ENCODE measurements around the gene PCF11.

The PCF11 gene

DNA sequence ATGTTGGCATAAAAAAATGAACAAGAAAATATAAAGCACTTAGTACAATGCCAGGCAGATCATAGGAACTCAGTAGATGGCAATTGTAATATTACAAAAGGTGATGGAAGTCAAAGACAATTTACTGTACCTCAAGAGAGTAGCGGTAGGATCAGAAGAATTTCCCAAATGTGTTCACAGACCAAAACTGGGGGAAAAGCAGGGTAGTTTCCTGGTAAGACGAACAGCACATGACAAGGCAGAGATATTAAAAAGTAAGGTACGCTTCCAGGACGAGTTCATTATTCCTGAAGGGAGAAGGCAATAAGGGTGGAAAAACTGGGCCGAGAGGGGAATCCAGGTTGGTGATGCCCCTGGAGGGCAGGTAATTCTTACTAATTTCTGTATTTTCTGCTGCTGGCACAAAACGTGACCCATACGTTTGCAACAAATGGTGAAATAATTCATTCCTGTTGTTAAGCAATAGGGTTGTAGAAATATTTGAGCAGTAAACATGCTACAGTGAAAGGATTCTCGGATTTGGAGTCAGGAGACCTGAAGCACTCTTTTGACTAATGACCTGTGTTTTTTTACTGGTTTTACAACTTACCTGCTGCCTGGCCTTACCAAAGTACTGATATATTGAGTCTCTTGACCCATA, 35.8 kb downstream of the PCF11 start:
- TF ChIP-seq SIN3A (IDR thresholded peaks at IDR 0.05; ENCODE audit: borderline replicate concordance, insufficient read depth, low read length) (no peak), TAF1 (IDR thresholded peaks at IDR 0.05; ENCODE audit: borderline replicate concordance, insufficient read depth, low read length) (no peak)
- TF ChIP-seq, protein P1, sequence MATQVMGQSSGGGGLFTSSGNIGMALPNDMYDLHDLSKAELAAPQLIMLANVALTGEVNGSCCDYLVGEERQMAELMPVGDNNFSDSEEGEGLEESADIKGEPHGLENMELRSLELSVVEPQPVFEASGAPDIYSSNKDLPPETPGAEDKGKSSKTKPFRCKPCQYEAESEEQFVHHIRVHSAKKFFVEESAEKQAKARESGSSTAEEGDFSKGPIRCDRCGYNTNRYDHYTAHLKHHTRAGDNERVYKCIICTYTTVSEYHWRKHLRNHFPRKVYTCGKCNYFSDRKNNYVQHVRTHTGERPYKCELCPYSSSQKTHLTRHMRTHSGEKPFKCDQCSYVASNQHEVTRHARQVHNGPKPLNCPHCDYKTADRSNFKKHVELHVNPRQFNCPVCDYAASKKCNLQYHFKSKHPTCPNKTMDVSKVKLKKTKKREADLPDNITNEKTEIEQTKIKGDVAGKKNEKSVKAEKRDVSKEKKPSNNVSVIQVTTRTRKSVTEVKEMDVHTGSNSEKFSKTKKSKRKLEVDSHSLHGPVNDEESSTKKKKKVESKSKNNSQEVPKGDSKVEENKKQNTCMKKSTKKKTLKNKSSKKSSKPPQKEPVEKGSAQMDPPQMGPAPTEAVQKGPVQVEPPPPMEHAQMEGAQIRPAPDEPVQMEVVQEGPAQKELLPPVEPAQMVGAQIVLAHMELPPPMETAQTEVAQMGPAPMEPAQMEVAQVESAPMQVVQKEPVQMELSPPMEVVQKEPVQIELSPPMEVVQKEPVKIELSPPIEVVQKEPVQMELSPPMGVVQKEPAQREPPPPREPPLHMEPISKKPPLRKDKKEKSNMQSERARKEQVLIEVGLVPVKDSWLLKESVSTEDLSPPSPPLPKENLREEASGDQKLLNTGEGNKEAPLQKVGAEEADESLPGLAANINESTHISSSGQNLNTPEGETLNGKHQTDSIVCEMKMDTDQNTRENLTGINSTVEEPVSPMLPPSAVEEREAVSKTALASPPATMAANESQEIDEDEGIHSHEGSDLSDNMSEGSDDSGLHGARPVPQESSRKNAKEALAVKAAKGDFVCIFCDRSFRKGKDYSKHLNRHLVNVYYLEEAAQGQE (IDR thresholded peaks at IDR 0.05; ENCODE audit: insufficient read depth in 1 of 2, low read depth in 2 of 2, low read length in 2 of 2), result no peak

DNA sequence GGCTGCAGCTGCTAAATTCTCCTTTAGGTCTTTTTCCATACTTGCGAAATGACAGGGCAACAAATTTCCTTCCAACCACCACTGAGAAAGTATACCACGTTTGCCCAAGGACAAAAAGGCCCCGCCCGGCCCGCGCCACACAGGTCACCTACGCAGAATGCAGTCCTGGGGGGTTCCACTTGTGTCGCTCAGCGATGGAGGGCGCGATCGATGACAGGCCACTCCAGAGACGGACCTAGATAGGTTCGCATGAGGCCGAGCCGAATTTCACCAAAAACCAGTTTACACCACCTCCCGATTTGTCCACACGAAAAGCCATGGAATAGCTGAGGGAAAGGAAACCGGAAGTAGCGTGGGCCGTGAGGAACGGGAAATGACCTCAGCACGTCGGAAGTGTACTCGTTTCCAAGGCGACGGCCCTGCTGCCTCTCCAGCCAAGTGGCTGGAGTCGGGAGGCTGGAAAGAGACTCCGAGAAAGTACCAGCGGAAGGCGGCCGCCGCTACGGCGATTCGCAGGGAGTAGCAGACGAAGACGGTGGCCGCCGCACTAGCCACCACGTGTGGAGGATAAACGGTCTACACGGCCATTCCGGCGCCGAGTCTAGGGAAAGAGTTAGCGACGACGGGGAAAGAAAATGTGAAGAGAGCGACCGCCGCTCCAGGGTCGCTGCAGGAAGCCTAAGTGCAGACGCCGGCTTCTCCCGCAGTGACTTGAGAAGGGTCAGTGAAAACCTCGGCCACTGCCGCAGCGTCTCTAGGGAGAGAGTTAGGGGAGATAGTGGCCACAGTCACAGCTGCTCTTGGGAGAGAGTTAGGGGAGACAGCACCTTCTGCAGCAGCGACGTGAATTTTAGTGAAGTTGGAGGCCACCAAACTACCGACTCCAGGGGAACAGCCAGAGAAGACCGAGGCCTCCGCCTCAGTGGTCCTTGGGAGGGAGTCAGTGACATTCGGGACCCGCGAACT, 36.7 kb downstream of the PCF11 start, which contains the start of gene ANKRD42:
Gene ANKRD42, plus strand, starts transcription at position 398 of the 966 bp plus-strand sequence. CDS start 959 bp downstream, outside the sequence.
- peak; percentile 89; the same call in 1 of the 2 replicates for TF ChIP-seq TAF1 (IDR thresholded peaks at IDR 0.05; ENCODE audit: borderline replicate concordance, insufficient read depth, low read length)
- TF ChIP-seq, protein P1 (IDR thresholded peaks at IDR 0.05; ENCODE audit: insufficient read depth in 1 of 2, low read depth in 2 of 2, low read length in 2 of 2), result peak in 1 of 2 experiments; percentile 33; a peak in 1 of 4 replicates
- TF ChIP-seq POLR2AphosphoS5 (IDR thresholded peaks at IDR 0.05; ENCODE audit: low read depth, low read length), result peak; percentile 92
- TF ChIP-seq FOXP2 (optimal IDR thresholded peaks at IDR 0.05; ENCODE audit: borderline replicate concordance, extremely low read depth, extremely low read length, insufficient read depth), result no peak
- TF ChIP-seq SIN3A (IDR thresholded peaks at IDR 0.05; ENCODE audit: borderline replicate concordance, insufficient read depth, low read length), result peak; percentile 96

DNA sequence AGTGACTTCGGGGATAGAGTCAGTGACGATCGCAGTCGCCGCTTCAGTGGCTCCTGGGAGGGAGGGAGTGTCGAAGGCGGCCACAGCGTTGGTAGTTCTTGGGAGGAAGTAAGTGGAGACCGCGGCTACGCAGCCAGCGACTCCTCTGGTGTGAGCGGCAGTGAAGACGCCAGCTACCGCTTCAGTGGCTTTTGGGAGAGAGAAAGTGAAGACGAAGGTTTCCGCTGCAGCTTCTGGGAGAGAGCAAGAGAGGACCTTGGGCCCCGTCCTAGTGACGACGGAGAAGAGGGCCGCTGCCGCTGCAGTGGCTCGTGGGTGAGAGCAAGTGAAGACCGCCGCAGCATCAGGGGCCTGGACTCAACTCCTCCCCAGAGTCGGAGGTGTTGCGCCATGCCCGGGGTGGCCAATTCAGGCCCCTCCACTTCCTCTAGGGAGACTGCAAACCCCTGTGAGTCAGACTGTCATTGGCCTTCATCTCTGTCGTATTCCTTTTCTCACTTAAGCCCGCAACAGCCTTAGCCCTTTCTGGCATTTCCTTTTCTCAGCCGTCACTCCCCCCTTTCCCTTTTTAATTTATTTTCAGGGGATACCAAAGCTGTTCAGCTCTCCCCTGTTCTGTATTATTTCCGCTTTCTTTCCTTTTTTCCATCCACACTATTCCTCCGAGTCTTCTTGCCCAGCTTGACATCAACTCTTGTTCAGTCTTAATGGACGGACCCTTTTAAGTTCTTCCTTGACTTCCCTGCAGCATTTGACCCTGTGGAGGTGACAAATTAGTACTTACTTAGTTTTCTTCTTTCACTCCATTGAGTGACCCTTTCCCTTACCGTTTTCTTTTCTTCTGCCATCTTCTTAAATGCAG, 37.6 kb downstream of the PCF11 start:
- TF ChIP-seq, protein P1 (IDR thresholded peaks at IDR 0.05; ENCODE audit: insufficient read depth in 1 of 2, low read depth in 2 of 2, low read length in 2 of 2), result no peak
- TF ChIP-seq POLR2AphosphoS5 (IDR thresholded peaks at IDR 0.05; ENCODE audit: low read depth, low read length) (no peak), TAF1 (IDR thresholded peaks at IDR 0.05; ENCODE audit: borderline replicate concordance, insufficient read depth, low read length) (no peak; the same call in 1 of the 2 replicates), SIN3A (IDR thresholded peaks at IDR 0.05; ENCODE audit: borderline replicate concordance, insufficient read depth, low read length) (no peak), FOXP2 (optimal IDR thresholded peaks at IDR 0.05; ENCODE audit: borderline replicate concordance, extremely low read depth, extremely low read length, insufficient read depth) (no peak)

DNA sequence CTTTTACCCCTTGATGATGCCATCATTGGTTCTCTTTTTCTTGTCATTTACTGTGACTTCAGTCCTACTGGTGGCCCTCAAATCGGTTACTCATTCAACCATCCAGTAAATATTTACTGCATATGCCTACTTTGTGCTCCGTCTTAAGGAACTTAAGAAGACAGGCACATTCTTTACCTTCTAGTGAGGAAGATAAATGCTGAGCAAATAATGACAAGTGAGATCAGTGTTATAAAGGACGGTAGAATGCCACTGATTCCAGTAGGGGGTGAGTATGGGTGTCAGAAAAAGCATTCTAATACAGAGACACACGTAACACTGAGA, 38.2 kb downstream of the PCF11 start:
- TF ChIP-seq TAF1 (IDR thresholded peaks at IDR 0.05; ENCODE audit: borderline replicate concordance, insufficient read depth, low read length) (no peak), SIN3A (IDR thresholded peaks at IDR 0.05; ENCODE audit: borderline replicate concordance, insufficient read depth, low read length) (no peak), POLR2AphosphoS5 (IDR thresholded peaks at IDR 0.05; ENCODE audit: low read depth, low read length) (no peak), FOXP2 (optimal IDR thresholded peaks at IDR 0.05; ENCODE audit: borderline replicate concordance, extremely low read depth, extremely low read length, insufficient read depth) (no peak)
- TF ChIP-seq, protein P1 (IDR thresholded peaks at IDR 0.05; ENCODE audit: insufficient read depth in 1 of 2, low read depth in 2 of 2, low read length in 2 of 2), result no peak

Data from PFSK-1 (cell line).